GM18873 (cell line): ENCODE data around the gene ANXA6.

Source experiments
- ATAC-seq: cut with Tn5 transposase; IDR thresholded peaks from one replicate; pipeline ENCODE4 v1.9.1; 2021; ENCODE audit warnings: mild to moderate bottlenecking, moderate library complexity, moderate number of reproducible peaks; ENCODE audit not compliant: unreplicated experiment, low FRiP score

Gene ANXA6

GRCh38 chr5:151071021-151071420 lies 86.6 kb downstream of the ANXA6 start:
- ATAC-seq: no peak

- ATAC-seq: no peak
Observed at GRCh38 chr5:151070449-151070848, 87.1 kb downstream of the ANXA6 start.

- ATAC-seq: peak; percentile 54
Observed at GRCh38 chr5:151068433-151069197, 89.0 kb downstream of the ANXA6 start.

GRCh38 chr5:151067632-151068432 lies 89.7 kb downstream of the ANXA6 start:
- ATAC-seq: no peak

- ATAC-seq: no peak
Observed at GRCh38 chr5:151066920-151067319, 90.7 kb downstream of the ANXA6 start.

- no peak for ATAC-seq
Observed at GRCh38 chr5:151065609-151066008, 92.0 kb downstream of the ANXA6 start.

- ATAC-seq: no peak
Observed at GRCh38 chr5:151064916-151065499, 92.6 kb downstream of the ANXA6 start.

GRCh38 chr5:151063142-151063989 lies 94.2 kb downstream of the ANXA6 start:
- no peak for ATAC-seq

GRCh38 chr5:151062405-151063141 lies 95.0 kb downstream of the ANXA6 start:
- ATAC-seq: no peak

- ATAC-seq: no peak
Observed at GRCh38 chr5:151060742-151061141, 96.8 kb downstream of the ANXA6 start.

- no peak for ATAC-seq
Observed at GRCh38 chr5:151058891-151059489, 98.6 kb downstream of the ANXA6 start.

GRCh38 chr5:151058301-151058700 lies 99.3 kb downstream of the ANXA6 start:
- ATAC-seq: no peak

GRCh38 chr5:151056379-151057325 lies 100.9 kb downstream of the ANXA6 start:
- no peak for ATAC-seq

GRCh38 chr5:151055336-151055735 lies 102.2 kb downstream of the ANXA6 start:
- ATAC-seq: no peak

GRCh38 chr5:151054709-151055108 lies 102.9 kb downstream of the ANXA6 start:
- no peak for ATAC-seq

- ATAC-seq: no peak
Observed at GRCh38 chr5:151053796-151054462, 103.7 kb downstream of the ANXA6 start.

GRCh38 chr5:151052836-151053235 lies 104.7 kb downstream of the ANXA6 start:
- no peak for ATAC-seq
